Activated effector memory CD4-positive, alpha-beta T cell treated with Interleukin-2 at 50 U/mL for 16 hours (primary cell): ENCODE results near the gene ETS2.
A peak's percentile ranks its signal among the peaks of the same experiment; 100 is the strongest.

ENCODE experiments used
- DNase-seq: peaks from one replicate; pipeline ENCODE4 v3.0.0-alpha.2; 2020

The ETS2 gene

DNA sequence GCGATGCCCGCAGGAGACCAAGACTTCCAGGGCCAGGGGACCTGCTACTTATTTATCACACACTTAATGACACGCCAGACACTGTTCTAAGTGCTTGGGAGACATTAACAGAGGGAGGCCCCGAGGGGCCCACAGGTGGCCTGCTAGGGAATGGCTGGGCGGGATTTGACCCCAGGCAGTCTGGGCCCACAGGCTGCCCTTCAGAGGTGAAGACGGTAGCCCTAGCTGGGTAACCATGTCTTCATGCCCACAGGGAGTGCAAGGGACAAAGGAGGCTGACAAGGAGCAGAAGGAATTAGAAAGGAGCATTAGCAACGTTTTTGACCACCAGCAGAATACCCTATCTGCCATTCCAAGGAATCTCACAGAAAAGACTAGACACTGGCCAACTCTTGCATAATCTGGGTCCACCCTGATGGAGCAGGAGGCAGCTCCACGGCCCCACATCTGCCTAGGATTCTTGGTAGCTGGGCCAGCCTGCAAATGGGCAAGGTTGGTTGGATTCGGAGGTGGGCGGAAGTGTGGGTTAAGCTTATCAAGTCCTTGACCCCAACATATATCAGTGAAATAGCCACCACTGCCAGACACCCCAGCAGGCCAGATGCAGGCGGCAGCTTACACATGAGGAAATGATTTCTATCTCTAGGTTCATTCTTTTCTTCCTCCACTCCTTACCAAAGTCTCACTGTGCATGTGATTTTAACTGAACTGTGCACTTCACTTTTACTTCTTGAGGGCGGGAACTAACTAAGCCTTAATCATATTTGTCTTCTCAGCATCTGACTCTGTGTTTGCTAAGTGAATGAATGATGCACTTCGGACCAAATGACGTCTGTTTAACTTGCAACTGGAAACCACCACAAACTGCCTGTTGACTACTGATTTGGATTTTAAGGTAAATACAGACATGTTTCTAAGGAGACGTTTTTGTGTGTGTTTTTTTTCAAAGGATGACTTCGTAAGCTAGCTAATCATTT is 3.4 kb upstream of the ETS2 start:
- no peak for DNase-seq

DNA sequence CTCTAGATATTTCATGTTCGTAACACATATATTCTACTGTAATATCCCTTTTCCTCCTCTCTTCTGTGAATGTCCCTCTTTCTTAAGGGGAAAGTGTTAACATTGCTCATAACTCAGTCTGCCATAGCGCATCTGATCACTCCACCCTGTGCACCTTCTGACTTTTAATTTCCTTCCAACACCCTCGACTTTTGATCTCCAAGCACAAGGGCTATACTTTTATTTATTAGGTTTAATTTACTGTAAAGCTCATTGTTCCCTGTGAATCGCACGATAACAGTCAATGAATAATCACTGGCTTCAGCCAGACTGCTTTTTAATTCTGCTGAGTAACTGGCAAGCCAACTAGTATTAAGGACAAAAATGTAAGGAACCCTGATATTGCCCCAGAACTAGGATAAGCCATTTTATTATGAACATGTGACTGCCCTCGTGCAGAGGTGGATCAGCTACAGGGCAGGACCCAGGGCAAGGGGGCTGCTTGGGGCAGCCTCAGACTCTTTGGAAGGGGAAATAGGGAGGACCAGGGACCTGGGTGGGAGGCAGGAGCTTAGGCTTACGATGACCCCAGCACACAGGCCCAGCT is 2.6 kb upstream of the ETS2 start:
- no peak for DNase-seq

DNA sequence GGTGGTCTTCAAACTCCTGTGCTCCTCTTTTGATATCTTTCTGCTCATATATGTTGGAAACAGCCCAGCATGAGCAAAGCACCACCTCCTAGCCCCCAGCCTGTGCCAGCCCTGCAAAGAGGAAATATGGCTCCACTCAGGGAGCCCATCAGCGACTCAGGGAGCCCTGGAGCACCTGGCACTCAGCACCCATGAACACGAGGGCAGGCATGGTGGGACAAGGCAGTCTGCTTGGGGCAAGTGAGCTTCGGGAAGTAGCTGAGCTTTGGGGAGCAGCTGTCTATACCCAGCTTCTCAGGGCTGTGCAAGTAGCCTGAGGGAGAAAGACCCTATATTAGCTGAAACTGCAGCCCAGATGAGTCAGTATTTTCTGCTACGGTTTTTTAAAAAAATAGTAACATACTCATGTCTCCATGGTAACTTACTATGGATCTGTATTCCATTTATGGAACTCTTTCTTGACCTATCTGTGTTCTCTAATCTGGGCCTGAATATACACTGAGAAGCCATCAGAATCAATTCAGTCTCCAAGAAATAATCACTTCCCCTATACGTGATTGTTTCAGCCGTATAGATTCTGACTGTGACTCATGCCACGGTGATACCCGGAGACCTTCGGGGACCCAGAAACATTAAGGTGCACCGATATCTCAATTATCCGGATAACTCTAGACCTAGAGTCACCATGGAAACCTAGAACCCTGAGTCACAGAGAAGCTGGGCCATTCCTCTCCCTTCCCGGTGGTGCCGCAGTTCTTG is 1.5 kb upstream of the ETS2 start:
- DNase-seq = no peak

DNA sequence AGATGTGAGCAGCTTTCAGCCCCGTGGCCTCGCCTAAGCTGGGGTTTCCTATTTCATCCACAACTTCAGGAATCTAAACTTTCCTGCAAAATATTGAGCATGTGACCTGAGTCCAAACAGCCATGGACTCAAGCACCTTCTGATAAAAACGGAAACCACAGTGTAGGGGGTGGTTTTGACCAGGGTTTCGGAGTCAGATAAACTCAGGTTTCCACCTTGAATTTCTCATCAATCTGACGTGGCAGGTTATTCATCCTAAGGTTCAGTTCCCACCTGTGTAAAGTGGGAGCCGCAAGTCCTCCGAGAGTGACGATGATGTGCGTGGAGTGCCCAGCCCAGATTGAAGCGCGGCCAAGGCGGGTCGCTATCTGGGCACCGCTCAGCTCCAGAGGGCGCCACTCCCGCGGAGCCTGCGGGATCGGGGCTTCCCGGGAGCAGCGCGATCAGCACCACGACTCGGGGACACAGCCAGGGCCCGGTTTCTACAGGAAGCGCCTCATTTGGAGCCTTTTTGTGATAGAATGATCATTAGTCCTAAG is 871 bp upstream of the ETS2 start:
- no peak for DNase-seq

DNA sequence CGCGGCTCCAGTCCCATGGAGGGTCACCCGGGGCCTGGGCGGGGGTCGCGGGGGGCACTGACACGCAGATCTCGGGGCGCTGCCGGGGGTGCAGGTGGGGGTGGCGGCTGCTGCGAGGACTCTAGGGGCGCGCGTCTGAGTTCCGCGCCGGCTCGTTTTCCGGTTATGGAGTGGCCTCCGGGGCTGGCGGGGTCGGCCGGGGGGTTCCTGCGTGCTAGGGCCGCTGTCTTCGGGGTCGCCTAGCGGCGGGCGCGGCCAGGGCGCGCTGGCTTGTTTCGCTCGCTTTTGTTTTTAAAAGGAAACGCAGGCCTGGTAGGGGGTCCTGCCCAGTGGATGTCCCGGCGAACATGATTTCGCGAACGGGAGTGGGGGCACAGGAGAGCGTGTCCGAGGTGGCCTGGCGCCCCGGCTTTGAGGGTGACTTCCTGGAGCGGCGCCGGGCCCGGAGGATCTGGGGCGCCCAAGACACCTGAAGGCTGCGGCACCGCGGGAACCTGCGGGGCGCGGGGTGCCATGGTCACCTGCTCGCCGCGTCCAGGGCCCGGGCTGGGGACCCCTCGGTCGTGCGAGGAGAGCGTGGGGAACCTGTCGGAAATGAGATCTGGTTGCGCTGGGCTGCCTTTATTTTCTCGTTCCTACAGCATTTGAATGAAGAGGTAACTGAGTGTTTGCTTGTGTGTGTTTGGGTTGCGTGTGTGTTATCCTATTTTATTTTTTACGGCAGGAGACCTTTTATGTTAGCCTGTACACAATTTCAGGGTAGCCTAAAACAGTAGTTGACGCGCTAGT is 618 bp downstream of the ETS2 start:
- DNase-seq = peak; percentile 12

- DNase-seq = no peak
Measured at GRCh38 chr21:38806942-38807284, 1.2 kb downstream of the ETS2 start.

DNA sequence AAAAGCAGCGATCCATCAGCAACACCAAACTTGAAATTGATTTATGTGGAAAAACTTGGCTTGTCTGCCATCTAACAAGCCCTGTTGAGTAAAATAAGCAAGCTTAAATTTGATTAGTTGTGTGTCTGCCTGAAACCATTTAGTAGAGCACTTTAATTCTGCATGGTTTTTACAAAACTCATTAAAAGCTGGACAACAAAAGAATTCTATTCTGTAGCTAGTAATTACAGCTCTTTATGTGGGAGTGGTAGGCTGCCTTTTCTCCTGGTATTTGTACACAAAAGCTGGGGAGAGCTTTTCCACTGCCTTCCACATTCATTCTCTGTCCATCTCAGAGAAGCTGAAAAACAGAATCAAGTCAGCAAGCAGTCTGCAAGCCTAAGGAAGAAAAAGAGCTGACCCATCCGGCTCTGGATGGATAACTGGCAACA is 1.7 kb downstream of the ETS2 start:
- no peak for DNase-seq

DNA sequence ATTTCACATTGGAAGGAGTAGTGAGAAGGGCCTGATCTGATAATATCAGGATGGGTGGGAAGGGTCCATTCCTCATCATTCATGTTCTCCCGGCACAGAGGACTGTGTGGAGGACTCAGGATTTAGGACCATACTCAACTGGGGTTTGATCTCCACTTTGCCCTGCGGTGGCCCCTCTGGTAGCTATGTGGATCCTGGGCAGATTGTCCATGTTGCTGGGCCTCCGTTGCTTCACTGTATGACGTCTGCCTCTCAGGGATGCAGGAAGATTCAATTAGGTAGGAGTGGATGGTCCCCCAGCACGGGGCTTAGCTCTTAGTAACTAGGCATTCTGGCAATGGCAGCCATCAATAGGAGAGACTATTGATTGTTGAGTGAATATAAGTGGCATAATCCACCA is 2.3 kb downstream of the ETS2 start:
- no peak for DNase-seq

GRCh38 chr21:38809198-38809878 is 3.6 kb downstream of the ETS2 start:
- DNase-seq = no peak

- DNase-seq = no peak
Measured at GRCh38 chr21:38810034-38810825, 4.5 kb downstream of the ETS2 start.

- DNase-seq = no peak
Measured at GRCh38 chr21:38810826-38811164, 5.1 kb downstream of the ETS2 start.

GRCh38 chr21:38811257-38811656 is 5.5 kb downstream of the ETS2 start:
- DNase-seq = no peak

DNA sequence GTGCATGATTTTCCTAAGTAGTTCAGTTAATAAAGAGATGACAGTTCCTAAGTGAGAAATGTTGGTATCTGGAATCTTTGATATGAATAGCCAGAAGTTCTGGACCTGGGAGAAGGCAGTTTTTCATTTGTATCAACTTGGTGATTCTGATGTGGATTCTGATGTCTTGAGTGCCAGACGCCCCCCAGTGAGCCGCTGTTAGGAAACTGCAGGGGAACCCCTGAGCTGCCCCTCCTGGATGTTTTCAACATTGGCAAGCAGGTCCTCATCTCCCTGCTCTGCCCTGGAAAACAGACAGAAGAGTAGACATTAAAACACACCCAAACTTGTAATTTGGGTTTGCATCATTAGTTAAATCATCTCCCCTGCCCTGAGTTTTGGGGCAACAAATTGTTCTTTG is 7.4 kb downstream of the ETS2 start:
- no peak for DNase-seq

GRCh38 chr21:38813547-38813946 is 7.8 kb downstream of the ETS2 start:
- no peak for DNase-seq

- DNase-seq = no peak
Measured at GRCh38 chr21:38814126-38815059, 8.7 kb downstream of the ETS2 start.

DNA sequence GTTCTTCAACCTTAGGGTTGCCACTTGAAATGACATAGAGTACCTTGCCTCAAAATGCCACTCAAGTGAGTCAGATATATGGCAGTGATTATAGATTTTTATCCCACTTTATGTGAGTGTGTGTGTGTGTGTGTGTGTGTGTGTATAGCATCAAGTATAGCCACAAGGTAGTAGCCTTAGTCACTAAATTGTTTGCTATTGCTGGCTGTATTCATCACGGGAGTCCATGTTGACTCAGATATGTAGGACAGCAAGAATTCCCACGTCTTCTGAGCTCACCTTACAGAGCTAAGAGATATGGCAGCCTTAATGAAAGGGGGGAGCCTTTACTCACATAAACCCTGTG is 9.3 kb downstream of the ETS2 start:
- DNase-seq = no peak

DNA sequence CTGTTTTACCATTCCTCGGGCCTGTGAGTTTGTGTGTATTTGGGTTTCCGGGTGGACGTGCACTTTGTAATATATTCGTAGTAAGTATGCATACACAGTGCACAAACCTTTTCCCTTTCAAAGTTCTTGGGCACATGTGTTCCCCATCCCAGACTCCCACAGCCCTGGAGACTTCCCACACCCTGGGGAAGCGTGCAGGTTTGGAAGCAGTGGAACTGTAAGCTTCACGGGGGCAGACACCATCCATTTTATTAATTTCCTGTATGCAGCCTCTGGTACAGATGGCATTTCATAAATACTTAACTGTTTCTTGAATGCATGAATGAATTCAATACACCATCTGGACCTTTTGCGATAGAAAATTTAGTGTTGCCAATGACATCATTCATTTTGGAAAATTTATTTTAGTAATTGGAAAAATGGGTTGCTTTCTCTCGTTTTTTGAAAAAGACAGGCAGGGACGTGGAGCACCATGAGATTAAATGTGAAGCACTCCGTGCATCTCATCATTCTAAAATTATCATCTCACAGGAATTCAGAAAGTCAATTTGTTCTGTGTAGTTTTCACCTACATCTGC is 10.8 kb downstream of the ETS2 start:
- no peak for DNase-seq

DNA sequence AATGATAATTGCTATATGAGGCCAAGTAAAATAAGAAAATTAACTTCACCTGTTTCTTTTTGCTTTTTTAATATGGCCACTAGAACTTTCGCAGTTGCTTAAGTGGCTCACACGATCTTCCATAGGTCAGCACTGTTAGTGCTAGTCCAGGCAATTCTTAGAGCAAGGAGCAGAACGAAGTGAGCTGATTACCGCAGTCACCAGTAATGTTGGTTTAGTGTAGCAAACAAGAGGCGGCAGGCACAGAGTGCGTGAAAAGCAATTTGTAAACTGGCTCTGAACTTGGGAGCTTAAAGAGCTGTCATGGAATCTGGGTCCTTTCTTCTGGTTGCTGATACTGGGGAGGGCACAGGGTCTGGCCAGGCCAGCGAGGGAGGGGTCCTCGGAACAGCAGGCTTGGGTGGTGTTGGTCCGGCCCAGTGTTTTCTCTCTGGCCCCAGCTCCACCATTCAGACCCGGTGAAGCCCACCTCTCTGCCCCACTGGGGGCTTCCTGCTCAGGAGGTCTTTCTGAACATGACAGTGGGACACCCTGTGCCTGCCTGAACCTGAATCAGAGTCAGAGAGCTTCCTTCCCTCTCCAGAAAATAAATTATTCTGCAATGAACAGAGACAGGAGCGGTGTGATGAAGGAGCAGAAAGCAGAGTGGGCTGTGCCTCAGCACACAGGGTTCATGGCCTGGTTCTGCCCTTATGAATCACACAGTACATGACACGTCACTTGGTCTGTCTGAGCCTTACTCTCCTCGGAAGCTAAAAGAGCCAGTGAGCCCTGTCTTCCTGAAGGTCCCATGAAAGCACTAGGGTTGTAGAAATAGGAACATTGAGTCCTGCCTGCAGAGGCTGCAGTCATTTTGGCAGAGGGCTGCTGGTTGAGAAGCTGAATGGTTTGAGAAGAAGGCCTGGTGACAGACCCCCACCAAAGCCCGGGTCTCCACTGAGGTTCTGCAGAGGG is 11.9 kb downstream of the ETS2 start:
- DNase-seq = no peak

DNA sequence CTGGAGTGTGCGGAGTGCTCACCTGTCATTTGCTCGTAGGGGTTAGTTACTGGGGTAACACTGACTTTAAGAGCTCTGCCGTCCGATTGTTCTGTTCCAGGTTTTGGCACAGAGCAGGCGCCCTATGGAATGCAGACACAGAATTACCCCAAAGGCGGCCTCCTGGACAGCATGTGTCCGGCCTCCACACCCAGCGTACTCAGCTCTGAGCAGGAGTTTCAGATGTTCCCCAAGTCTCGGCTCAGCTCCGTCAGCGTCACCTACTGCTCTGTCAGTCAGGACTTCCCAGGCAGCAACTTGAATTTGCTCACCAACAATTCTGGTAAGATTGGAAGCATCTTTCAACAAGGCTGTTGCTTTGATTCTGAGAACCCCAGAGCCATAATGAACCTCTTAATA is 12.6 kb downstream of the ETS2 start:
- no peak for DNase-seq
